ENCODE data around the gene SMARCE1. TPM values are rescaled to one million over a fixed set of nuclear protein-coding genes. Genes with fewer than 3 reads are reported as not detected.
A peak's percentile ranks its signal among the peaks of the same experiment; 100 is the strongest.

The SMARCE1 gene
- total RNA-seq, 2 experiments from 2014 or later: 90.7 to 110 TPM

DNA sequence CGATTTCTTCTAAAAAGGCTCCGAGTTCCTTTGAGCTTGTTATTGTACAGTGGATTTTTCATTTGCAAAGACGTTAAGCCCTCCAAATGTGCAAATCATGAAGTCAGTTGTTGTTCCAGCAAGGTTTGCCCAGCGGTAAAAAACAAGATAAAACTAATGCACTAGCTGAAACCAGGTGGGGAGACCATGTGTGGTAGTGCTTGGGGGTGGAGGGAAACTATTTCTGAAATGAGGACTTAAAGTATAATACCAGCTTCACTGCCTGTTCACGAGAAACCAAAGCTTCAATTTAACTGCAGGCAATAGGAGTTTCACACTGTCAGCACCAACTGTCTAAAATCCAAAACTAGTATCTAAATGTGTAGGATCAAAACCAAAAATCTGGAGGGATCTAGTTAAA lies 22.3 kb downstream of the SMARCE1 start:
- Mint-ChIP-seq H3K4me3 (no peak overlapping the region), H3K4me1 (peaks cover 43% of the 10 kb centered on the region), H3K27ac (no peak overlapping the region), H3K9me3 (ENCODE audit: low read depth) (no peaks in the 10 kb centered on the region), H3K36me3 (peaks cover 26% of the 10 kb centered on the region), H3K27me3 (no peaks in the 10 kb centered on the region)
- CTCF ChIA-PET: interaction anchor here (0.9 to 1.9 kb wide), 6 partner anchors 9 to 1023 kb away, joined by 3 to 13 read pairs (median 6); partner anchors contain the start of gene SMARCE1
- ATAC-seq: no peak
- DNase-seq: no peak

DNA sequence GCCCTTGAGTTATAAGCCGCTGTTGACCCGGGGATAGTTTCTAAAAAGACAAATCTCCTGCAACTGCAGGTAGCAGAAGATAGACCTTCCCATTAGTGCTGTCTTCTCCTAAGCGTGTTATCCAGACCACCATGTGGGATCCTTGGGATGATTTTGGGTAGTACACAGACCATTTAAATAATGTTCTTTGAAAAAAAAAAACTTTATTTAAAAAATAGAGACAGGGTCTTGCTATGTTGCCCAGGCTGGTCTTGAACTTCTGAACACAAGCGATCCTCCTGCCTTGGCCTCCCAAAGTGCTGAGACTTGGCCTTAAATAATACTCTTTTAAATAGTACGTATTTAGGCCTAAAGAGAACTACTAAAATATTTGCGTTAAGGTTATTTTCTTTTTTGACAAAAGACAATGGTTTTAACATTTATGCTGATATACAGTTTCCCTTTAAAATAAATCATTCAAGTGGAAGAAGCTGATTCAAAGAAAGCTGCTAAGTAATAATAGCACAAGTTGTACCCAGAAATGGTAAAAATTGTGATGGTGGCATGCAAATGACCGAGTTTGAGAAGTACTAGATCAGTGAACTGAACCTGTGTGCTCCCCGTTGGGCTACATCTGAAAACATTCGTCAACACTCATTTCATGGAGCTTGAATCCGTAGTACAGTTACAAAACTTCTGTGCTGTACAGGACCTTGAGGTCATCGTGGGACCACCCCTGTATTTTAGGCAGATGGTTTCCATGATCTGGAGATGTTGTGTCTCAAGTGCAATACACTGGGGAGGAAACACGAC lies 24.0 kb downstream of the SMARCE1 start:
- no peak for DNase-seq
- ATAC-seq: no peak
- CTCF ChIA-PET: interaction anchor here (0.9 to 2.8 kb wide), 5 partner anchors 8 to 234 kb away, joined by 3 to 13 read pairs (median 6); partner anchors contain the start of gene SMARCE1
- Mint-ChIP-seq H3K4me1 (peaks cover 57% of the 10 kb centered on the region), H3K4me3 (no peak overlapping the region), H3K27me3 (no peaks in the 10 kb centered on the region), H3K9me3 (ENCODE audit: low read depth) (no peaks in the 10 kb centered on the region), H3K36me3 (peaks cover 14% of the 10 kb centered on the region), H3K27ac (no peak overlapping the region)

DNA sequence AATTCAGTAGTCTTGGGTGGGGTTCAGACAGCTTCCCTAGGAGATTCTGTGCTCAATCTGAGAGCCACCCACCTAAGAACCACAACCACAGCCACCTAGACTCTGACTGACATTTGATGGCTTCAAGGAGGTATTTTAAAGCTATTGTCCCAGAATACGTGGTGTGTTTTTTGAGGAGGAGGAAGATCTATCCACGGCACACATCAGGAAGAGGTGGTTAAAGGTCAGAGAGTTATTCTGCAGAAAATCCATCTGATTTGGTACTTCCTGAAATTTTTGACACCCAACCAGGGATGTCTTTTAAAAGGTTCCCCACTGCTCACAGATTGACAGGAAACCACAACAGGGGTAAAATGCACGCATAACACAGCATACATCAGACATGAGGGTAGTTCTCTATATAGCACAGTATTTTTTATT lies 25.1 kb downstream of the SMARCE1 start:
- H3K36me3 Mint-ChIP-seq: peaks cover 8% of the 10 kb centered on the region
- peak; percentile 64 for ATAC-seq
- peak; percentile 78 for DNase-seq
- H3K27me3 Mint-ChIP-seq: no peaks in the 10 kb centered on the region
- peaks cover 57% of the 10 kb centered on the region for H3K4me1 Mint-ChIP-seq
- peak overlapping the region; percentile 33 for H3K4me3 Mint-ChIP-seq
- CTCF ChIA-PET: interaction anchor here (1.4 to 3.8 kb wide), 5 partner anchors 15 to 235 kb away, joined by 3 to 37 read pairs (median 5); partner anchors contain the start of genes CCR7 and SMARCE1
- peak overlapping the region; percentile 65 for H3K27ac Mint-ChIP-seq
- no peaks in the 10 kb centered on the region for H3K9me3 Mint-ChIP-seq (ENCODE audit: low read depth)

DNA sequence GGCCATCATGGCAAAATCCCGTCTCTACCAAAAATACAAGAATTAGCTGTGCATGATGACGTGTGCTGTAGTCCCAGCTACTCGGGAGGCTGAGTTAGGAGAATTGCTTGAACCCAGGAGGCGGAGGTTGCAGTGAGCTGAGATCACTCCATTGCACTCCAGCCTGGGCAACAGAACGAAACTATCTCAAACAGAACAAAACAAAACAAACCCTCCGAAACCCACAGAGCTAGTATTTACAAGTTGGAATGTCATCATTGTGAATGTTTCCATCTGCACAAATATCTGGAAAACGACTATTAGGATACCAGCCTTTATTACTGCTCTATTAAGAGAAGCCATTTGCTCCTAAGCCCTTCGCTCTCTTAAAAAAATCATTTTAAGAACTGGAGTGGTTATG lies 26.0 kb downstream of the SMARCE1 start:
- H3K9me3 Mint-ChIP-seq (ENCODE audit: low read depth): no peaks in the 10 kb centered on the region
- no peak for ATAC-seq
- peaks cover 60% of the 10 kb centered on the region for H3K4me1 Mint-ChIP-seq
- no peaks in the 10 kb centered on the region for H3K27me3 Mint-ChIP-seq
- no peak overlapping the region for H3K4me3 Mint-ChIP-seq
- CTCF ChIA-PET: interaction anchor here (1.2 to 3.8 kb wide), 7 partner anchors 12 to 1026 kb away, joined by 3 to 37 read pairs (median 3); partner anchors contain the start of genes CCR7 and SMARCE1
- no peaks in the 10 kb centered on the region for H3K36me3 Mint-ChIP-seq
- no peak for DNase-seq
- no peak overlapping the region for H3K27ac Mint-ChIP-seq

DNA sequence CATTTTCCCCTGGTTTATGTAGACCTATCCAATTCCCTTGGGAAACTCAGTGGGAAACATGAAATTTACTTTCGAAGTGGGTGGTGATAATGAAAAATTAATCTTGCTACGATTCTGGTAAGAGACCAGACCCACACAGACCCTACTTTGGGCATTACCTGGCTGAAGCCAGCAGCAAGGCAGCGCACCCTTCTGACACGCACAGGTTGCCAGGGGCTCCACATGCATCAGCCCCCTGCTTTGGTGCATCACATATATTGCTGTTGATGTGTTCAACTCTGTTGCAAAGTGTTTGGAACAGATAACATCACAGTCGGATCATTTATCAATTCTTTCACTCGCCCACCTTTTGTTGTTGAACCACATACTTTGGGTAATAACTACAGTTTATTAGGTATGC lies 26.6 kb downstream of the SMARCE1 start:
- no peak for ATAC-seq
- no peak overlapping the region for H3K4me3 Mint-ChIP-seq
- peaks cover 60% of the 10 kb centered on the region for H3K4me1 Mint-ChIP-seq
- H3K36me3 Mint-ChIP-seq: no peaks in the 10 kb centered on the region
- CTCF ChIA-PET: interaction anchor here (1.2 to 3.8 kb wide), 7 partner anchors 9 to 1027 kb away, joined by 3 to 37 read pairs (median 3); partner anchors contain the start of genes CCR7, SMARCE1 and TOP2A
- H3K27me3 Mint-ChIP-seq: no peaks in the 10 kb centered on the region
- H3K27ac Mint-ChIP-seq: no peak overlapping the region
- no peaks in the 10 kb centered on the region for H3K9me3 Mint-ChIP-seq (ENCODE audit: low read depth)
- DNase-seq: no peak

DNA sequence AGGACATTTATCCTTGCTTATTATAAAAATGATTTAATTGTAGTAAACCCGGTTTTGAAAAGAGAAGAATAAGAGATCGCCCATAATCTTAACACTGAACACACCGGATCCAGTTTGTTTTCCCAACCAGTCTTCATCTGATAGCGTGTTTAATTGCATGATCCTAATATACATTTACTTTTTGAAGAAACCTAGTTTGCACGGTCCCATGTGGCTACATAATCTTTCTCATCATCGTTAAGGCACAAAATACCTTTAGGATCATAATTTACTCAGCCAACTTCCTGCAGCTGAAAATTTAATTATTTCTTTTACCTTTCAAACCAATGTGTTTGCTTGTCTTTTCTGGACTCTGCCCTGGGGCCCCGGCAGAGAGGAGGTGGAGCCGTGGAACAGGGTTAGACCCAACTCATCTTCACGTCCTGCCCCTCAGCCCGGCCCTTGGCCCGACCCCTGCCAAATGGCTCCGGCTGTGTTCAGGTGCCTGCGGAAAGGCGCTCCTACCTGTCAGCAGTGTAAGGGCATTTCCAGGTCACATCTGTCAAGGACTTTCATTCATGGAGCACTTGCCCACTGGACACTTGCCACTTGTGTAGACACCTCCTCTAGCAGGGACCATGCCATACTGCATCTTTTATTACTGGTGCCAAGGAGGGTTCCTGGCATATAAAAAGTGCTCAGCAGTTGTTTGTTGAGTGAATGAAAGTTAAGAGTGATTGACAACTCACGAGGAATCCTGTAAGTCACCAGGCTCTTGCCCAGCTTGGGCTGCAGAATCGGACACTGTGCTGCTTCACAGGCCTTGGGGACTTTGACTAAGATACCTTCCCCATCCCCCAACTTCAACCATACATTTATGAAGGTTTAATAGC lies 28.6 kb downstream of the SMARCE1 start:
- H3K27ac Mint-ChIP-seq: peak overlapping the region; percentile 69
- CTCF ChIA-PET: interaction anchor here (0.9 to 3.8 kb wide), 17 partner anchors 7 to 237 kb away, joined by 3 to 37 read pairs (median 4); partner anchors contain the start of genes CCR7 and SMARCE1

DNA sequence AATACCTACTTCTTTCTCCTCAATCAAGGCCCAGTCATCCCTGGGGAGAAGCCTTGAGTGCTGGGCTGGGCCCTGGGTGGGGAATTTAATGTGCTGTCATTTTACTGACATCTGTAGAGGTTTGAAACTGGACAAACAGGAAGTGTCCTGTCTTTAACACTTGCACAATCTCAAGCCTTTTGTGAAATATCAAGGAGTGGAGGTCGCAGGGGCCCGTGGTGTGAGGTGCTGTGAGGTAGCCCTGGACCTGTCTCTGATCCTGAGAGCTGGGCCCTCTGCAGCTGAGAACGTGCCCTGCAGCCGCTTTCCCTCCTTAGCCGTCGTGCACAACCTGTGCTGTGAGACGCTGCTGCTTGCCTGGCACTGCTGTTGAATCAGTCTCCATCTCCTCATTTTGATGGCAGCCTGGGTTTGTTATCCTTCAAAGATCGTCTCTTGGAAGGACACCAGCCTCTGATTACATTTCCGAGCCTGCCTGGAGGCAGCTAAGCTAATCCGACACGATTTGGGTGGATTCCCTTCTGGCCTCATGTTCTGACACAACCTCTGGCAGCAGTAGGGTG lies 29.9 kb downstream of the SMARCE1 start:
- no peaks in the 10 kb centered on the region for H3K36me3 Mint-ChIP-seq
- ATAC-seq (no peak), DNase-seq (no peak)
- H3K27me3 Mint-ChIP-seq: no peaks in the 10 kb centered on the region
- CTCF ChIA-PET: interaction anchor here (3.2 to 5.2 kb wide), 2 partner anchors 28 to 57 kb away, joined by 30 to 44 read pairs; partner anchors contain the start of gene SMARCE1
- peaks cover 69% of the 10 kb centered on the region for H3K4me1 Mint-ChIP-seq
- no peak overlapping the region for H3K27ac Mint-ChIP-seq
- H3K4me3 Mint-ChIP-seq: no peak overlapping the region
- H3K9me3 Mint-ChIP-seq (ENCODE audit: low read depth): no peaks in the 10 kb centered on the region

More for the DNA sequence above, 28.6 kb downstream of the SMARCE1 start:
- peaks cover 66% of the 10 kb centered on the region for H3K4me1 Mint-ChIP-seq
- no peaks in the 10 kb centered on the region for H3K27me3 Mint-ChIP-seq
- ATAC-seq (no peak), DNase-seq (no peak)
- no peaks in the 10 kb centered on the region for H3K9me3 Mint-ChIP-seq (ENCODE audit: low read depth)
- peak overlapping the region; percentile 72 for H3K4me3 Mint-ChIP-seq
- no peaks in the 10 kb centered on the region for H3K36me3 Mint-ChIP-seq

DNA sequence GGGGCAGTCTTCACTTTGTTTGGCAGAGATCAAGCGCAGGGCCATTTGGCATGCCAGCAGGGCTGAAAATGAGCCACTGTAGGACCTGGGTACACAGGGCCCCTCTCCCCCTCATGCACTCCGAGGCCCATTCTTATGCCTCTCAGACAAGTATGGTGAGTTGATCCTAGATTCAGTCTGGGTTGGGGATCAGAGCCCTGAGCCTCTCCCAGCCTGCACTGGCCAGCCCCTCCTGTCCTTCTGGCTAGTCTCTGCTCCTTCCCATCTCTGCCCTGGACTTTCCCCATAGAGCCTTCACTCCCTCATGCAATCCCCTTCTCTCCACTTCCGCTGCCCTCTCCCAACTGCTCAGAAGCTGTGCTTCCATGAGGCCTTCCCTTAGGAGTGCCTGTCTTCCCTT lies 31.0 kb downstream of the SMARCE1 start:
- ATAC-seq: no peak
- H3K27ac Mint-ChIP-seq: no peak overlapping the region
- CTCF ChIA-PET: interaction anchor here (5.2 kb wide), 1 partner anchor 56 kb away, joined by 44 read pairs; no protein-coding TSS in a partner anchor
- no peaks in the 10 kb centered on the region for H3K36me3 Mint-ChIP-seq
- H3K4me3 Mint-ChIP-seq: no peak overlapping the region
- no peaks in the 10 kb centered on the region for H3K27me3 Mint-ChIP-seq
- no peaks in the 10 kb centered on the region for H3K9me3 Mint-ChIP-seq (ENCODE audit: low read depth)
- H3K4me1 Mint-ChIP-seq: peaks cover 68% of the 10 kb centered on the region
- no peak for DNase-seq

DNA sequence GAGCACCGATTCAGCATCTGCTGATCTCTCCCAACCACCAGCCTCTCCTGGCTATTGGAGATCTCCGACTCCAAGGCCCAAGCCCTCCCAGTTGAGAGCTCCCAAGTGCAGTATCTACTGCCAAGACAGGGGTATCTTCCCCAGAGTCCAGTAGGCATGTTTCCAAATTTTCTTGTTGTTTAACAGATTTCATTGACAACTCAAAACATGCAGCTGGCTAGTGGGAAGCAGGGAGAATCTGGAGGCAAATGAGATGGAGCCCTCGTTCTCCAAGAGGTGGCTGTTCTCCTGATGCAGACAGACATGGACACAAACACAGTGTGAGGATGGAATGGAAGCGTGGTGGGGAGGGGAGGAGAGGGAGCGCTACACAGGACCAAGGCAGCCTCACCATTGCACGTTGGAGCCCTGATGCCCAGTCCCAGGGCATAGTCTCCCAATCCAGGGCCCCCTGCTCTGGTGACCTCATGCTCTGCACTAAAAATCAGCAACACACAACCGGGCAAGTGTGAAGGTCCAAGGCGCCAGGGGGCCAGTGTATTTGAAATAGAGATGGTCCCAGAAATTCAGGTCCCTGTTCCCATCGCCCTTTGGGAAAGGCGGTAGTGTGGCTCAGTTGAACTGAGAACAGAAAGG lies 31.7 kb downstream of the SMARCE1 start:
- DNase-seq (no peak), ATAC-seq (no peak)
- Mint-ChIP-seq H3K27me3 (no peaks in the 10 kb centered on the region), H3K9me3 (ENCODE audit: low read depth) (no peaks in the 10 kb centered on the region), H3K36me3 (no peaks in the 10 kb centered on the region), H3K4me1 (peaks cover 68% of the 10 kb centered on the region), H3K27ac (no peak overlapping the region), H3K4me3 (no peak overlapping the region)
- CTCF ChIA-PET: interaction anchor here (0.9 to 5.2 kb wide), 9 partner anchors 8 to 114 kb away, joined by 3 to 44 read pairs (median 5); no protein-coding TSS in a partner anchor

DNA sequence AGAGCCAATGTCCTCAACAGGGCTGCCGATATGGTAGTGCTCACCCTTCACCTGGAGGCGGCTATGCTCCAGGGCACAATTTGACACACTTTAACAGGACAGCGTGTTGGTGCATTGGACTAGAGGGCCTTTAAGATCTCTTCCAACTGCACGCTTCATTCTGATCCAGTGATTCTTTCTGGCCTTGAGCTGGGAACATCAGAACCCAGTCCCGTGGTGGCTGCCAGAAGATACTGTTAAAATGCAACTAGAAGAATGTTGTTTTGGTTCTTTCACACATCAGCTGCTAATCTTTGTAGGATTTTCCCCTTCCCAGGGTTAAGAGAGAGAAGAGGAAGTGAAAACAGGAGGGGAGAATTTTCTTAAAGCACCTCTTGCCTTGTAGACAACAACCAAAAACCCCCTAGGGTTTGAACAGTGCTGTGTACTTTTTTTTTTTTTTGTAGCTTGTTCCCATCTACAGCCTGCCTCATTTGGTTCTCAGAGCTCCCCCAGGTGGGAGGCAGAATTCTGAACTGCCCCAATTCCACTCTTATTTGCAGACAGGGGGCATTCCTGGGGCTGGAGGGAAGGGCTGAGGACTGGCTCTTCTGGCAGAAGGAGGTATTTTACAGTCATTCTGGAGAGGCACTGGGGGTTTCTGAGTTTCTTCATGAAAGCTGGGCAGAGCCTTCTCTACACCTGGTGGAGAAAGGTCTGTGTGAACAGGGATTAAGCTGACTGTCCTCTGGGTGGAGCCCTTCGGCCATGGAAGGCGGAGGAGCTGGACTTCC lies 32.4 kb downstream of the SMARCE1 start:
- H3K4me1 Mint-ChIP-seq: peaks cover 66% of the 10 kb centered on the region
- no peaks in the 10 kb centered on the region for H3K9me3 Mint-ChIP-seq (ENCODE audit: low read depth)
- no peaks in the 10 kb centered on the region for H3K36me3 Mint-ChIP-seq
- CTCF ChIA-PET: interaction anchor here (0.8 to 5.2 kb wide), 15 partner anchors 8 to 1048 kb away, joined by 3 to 44 read pairs (median 4); partner anchors contain the start of gene CCR7
- H3K4me3 Mint-ChIP-seq: no peak overlapping the region
- DNase-seq (no peak), ATAC-seq (no peak)
- H3K27me3 Mint-ChIP-seq: no peaks in the 10 kb centered on the region
- H3K27ac Mint-ChIP-seq: peak overlapping the region; percentile 60

DNA sequence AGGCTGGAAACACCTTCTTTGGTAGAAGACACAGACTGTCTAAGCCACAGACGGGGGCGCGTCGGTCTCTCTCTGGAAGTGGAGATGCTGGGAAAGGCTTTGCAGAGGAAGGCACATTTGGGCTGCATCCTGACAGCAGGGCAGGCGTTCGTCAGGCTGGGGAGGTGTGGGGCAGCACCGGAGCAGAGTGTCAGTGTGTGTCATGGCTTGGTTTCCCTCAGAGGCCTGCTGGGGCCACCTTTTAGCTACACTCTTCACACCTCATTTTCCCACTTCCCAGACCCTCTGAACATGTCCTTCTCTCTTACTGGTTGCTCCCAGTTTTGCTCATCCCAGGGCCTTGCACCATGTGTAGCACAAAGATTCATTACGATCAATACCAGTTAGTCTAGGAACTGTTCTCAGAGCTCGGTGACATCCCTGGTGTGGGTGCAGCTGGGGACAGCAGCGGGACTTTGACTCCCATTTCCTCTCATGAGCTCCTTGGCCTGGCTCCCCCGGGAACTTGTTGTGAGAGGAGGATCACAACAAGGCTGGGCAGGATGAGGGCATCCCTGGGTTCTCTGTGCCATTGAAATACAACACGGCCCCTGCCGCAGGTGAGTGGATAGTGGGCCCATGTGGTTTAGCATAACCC lies 33.1 kb downstream of the SMARCE1 start:
- Mint-ChIP-seq H3K36me3 (no peaks in the 10 kb centered on the region), H3K27ac (no peak overlapping the region), H3K27me3 (no peaks in the 10 kb centered on the region), H3K4me1 (peaks cover 66% of the 10 kb centered on the region), H3K9me3 (ENCODE audit: low read depth) (no peaks in the 10 kb centered on the region), H3K4me3 (no peak overlapping the region)
- CTCF ChIA-PET: interaction anchor here (0.8 to 5.2 kb wide), 11 partner anchors 11 to 1049 kb away, joined by 3 to 44 read pairs (median 4); partner anchors contain the start of gene CCR7
- ATAC-seq: no peak
- no peak for DNase-seq

Data from activated CD8-positive, alpha-beta memory T cell treated with anti-CD3 and anti-CD28 coated beads, Interleukin-2, amount 10 ng/mL, durations not matched to agents 7 days and 5 days (primary cell).